ENCODE measurements around the gene C3orf52.

C3orf52 gene

DNA sequence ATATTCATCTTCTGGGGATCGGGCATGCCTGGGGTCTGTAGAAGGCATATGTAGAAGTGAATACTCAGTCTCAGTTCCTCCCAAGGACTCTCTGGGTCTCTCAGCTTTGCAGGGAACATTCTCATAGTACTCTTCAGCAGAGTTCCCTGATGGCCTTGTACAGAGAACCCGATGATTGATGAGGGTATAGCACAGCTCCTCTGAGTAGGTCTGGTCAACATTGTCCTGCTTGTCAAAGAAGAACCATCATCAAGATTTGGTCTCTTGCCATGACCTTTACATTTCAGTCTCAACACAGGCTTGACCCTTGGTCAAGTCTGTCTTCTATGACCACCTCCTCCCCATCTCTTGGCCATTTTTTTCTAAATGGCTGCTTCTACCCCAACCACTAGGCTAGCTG, 37.4 kb downstream of the C3orf52 start:
- TF ChIP-seq SPI1 (IDR thresholded peaks at IDR 0.05; ENCODE audit: borderline replicate concordance, low read depth) (no peak), GABPA (IDR thresholded peaks at IDR 0.05; ENCODE audit: low read depth) (no peak), POLR2AphosphoS5 (IDR thresholded peaks at IDR 0.05; ENCODE audit: low read depth) (no peak)
- TF ChIP-seq, protein P1, sequence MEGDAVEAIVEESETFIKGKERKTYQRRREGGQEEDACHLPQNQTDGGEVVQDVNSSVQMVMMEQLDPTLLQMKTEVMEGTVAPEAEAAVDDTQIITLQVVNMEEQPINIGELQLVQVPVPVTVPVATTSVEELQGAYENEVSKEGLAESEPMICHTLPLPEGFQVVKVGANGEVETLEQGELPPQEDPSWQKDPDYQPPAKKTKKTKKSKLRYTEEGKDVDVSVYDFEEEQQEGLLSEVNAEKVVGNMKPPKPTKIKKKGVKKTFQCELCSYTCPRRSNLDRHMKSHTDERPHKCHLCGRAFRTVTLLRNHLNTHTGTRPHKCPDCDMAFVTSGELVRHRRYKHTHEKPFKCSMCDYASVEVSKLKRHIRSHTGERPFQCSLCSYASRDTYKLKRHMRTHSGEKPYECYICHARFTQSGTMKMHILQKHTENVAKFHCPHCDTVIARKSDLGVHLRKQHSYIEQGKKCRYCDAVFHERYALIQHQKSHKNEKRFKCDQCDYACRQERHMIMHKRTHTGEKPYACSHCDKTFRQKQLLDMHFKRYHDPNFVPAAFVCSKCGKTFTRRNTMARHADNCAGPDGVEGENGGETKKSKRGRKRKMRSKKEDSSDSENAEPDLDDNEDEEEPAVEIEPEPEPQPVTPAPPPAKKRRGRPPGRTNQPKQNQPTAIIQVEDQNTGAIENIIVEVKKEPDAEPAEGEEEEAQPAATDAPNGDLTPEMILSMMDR (IDR thresholded peaks at IDR 0.05; ENCODE audit: insufficient read depth, low read length) = no peak
- TF ChIP-seq, protein P2, sequence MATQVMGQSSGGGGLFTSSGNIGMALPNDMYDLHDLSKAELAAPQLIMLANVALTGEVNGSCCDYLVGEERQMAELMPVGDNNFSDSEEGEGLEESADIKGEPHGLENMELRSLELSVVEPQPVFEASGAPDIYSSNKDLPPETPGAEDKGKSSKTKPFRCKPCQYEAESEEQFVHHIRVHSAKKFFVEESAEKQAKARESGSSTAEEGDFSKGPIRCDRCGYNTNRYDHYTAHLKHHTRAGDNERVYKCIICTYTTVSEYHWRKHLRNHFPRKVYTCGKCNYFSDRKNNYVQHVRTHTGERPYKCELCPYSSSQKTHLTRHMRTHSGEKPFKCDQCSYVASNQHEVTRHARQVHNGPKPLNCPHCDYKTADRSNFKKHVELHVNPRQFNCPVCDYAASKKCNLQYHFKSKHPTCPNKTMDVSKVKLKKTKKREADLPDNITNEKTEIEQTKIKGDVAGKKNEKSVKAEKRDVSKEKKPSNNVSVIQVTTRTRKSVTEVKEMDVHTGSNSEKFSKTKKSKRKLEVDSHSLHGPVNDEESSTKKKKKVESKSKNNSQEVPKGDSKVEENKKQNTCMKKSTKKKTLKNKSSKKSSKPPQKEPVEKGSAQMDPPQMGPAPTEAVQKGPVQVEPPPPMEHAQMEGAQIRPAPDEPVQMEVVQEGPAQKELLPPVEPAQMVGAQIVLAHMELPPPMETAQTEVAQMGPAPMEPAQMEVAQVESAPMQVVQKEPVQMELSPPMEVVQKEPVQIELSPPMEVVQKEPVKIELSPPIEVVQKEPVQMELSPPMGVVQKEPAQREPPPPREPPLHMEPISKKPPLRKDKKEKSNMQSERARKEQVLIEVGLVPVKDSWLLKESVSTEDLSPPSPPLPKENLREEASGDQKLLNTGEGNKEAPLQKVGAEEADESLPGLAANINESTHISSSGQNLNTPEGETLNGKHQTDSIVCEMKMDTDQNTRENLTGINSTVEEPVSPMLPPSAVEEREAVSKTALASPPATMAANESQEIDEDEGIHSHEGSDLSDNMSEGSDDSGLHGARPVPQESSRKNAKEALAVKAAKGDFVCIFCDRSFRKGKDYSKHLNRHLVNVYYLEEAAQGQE (IDR thresholded peaks at IDR 0.05; ENCODE audit: insufficient replicate concordance, low read depth) = no peak
- no peak for DNase-seq (ENCODE audit: low read depth in 1 of 2, low spot score in 1 of 2)
- H3K4me3 ChIP-seq (replicated peaks; ENCODE audit: insufficient read depth, low read length) = no peak overlapping the region
- no peak overlapping the region for H3K27ac ChIP-seq (replicated peaks)
- no peaks in the 10 kb centered on the region for H3K27me3 ChIP-seq (ENCODE audit: insufficient read depth, poor library complexity, severe bottlenecking)

DNA sequence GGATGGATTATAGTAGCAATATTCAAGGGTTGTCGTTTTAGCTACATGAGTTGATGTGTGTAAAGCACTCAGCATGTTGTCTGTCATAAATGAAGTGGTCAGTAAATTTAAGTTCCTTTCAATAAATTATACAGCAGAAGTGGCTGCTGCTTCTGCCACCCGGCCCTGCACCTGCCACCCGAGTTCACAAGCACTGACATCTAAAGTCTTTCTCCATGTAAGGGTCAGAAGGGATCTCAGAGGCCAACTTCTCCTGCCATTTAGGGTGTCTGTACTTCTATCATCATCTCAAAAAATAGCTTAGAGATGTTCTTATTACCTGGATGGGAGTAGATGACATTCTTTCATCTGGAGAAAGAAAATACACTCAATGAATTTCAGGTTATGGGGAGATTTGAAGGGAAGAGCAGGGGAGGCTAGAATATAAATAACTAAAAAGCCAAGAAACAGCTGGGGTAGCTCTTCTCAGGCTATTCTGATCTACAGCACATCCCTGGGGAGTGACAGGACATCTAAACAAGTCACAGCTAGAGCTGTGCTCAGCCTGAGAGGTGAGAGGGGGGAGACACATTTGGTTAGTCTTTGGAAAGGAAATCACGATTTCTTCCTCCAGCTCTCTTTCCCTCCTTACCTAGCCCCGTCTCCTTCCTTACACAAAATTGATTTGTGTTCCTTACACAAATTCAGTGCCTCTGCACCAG, 38.9 kb downstream of the C3orf52 start:
- TF ChIP-seq GABPA (IDR thresholded peaks at IDR 0.05; ENCODE audit: low read depth) (no peak), SPI1 (IDR thresholded peaks at IDR 0.05; ENCODE audit: borderline replicate concordance, low read depth) (no peak), POLR2AphosphoS5 (IDR thresholded peaks at IDR 0.05; ENCODE audit: low read depth) (no peak)
- TF ChIP-seq, protein P1 (IDR thresholded peaks at IDR 0.05; ENCODE audit: insufficient read depth, low read length) = no peak
- TF ChIP-seq, protein P2 (IDR thresholded peaks at IDR 0.05; ENCODE audit: insufficient replicate concordance, low read depth) = no peak
- DNase-seq (ENCODE audit: low read depth in 1 of 2, low spot score in 1 of 2) = no peak
- Histone ChIP-seq H3K27ac (replicated peaks) (no peak overlapping the region), H3K4me3 (replicated peaks; ENCODE audit: insufficient read depth, low read length) (no peak overlapping the region), H3K27me3 (ENCODE audit: insufficient read depth, poor library complexity, severe bottlenecking) (no peaks in the 10 kb centered on the region)

DNA sequence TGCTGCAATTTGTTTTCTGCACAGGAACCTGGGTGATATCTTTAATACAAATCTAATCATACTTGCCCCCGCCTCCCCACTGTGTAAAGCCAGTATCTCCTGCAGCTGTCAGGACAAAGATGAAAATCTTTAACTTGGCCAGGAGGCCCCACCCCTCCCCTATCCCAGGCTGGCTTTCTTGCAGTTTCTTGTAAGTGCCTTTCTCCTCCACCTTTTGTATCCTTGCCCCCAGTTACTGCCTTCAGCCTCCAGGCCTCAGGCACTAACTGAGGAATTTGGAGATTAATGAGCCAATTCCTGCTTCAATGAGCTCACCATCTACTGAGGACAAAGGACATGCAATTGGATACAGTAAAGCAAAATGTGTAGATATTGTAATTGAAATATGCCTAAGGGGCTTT, 40.3 kb downstream of the C3orf52 start:
- Histone ChIP-seq H3K27ac (replicated peaks) (no peak overlapping the region), H3K27me3 (ENCODE audit: insufficient read depth, poor library complexity, severe bottlenecking) (no peaks in the 10 kb centered on the region), H3K4me3 (replicated peaks; ENCODE audit: insufficient read depth, low read length) (no peak overlapping the region)
- no peak for DNase-seq (ENCODE audit: low read depth in 1 of 2, low spot score in 1 of 2)
- TF ChIP-seq, protein P1 (IDR thresholded peaks at IDR 0.05; ENCODE audit: insufficient read depth, low read length) = no peak
- TF ChIP-seq SPI1 (IDR thresholded peaks at IDR 0.05; ENCODE audit: borderline replicate concordance, low read depth) (no peak), POLR2AphosphoS5 (IDR thresholded peaks at IDR 0.05; ENCODE audit: low read depth) (no peak), GABPA (IDR thresholded peaks at IDR 0.05; ENCODE audit: low read depth) (no peak)
- TF ChIP-seq, protein P2 (IDR thresholded peaks at IDR 0.05; ENCODE audit: insufficient replicate concordance, low read depth) = no peak
